ENCODE measurements around the gene FGFR2. TPM values are rescaled to one million over a fixed set of nuclear protein-coding genes. Genes with fewer than 3 reads are reported as not detected.
A peak's percentile ranks its signal among the peaks of the same experiment; 100 is the strongest.

FGFR2 gene
- total RNA-seq, 2 donors from 2014 or later = 56.0 to 78.1 TPM

DNA sequence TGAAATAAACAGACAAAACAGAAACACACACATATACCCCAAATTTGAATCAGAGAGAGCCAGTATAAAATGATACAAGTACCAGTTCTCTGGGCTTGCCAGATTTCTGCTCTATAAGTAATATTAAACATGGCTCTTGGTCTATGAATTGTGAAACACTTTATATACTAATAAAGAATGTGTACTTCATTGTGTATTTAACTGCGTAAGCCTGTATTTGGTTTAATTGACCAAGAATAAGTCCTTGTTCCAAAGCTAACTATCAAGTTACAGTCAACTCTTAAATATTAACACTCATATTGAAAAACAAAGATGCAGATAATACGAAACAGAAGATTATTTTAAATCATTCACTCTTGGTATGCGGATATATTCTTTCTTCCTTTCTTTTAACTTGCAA, 8.7 kb downstream of the FGFR2 start:
- 30 to 34% methylated on average over 3 of the region's 3 CpGs for WGBS, 2 donors
- H3K36me3 ChIP-seq (replicated peaks in 1 of 2; ENCODE audit: insufficient read depth in 1 of 2, low read depth in 2 of 2) = no peaks in the 10 kb centered on the region
- intact Hi-C loops (cut with DNase I) = no loop called here

DNA sequence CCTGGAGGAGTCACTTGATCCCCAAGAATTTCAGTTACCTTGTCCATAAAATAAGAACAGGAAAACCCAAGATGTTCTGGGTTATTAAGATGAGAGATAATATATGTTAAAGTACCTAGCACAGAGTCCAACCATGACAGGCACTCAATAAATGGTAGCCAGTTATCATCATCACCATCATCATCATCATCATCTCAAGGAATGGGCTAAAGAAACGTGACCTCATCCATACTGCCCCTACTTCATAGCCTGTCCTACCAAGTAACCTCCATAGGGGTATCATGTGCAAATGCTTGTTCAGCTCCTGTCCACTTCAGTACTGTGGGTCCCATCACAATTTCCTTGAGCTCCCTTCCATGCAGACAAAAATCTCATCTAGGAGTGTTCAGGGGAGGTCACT, 14.4 kb downstream of the FGFR2 start:
- Histone ChIP-seq H3K4me3 (no peak overlapping the region), H3K9me3 (no peaks in the 10 kb centered on the region), H3K27me3 (no peaks in the 10 kb centered on the region), H3K4me1 (peaks cover 16% of the 10 kb centered on the region), H3K36me3 (replicated peaks in 1 of 2; ENCODE audit: insufficient read depth in 1 of 2, low read depth in 2 of 2) (no peaks in the 10 kb centered on the region), H3K27ac (no peak overlapping the region)
- intact Hi-C loops (cut with DNase I) = no loop called here
- DNase-seq = no peak
- TF ChIP-seq POLR2A (IDR thresholded peaks at IDR 0.05) = no peak
- WGBS, 2 donors = 68 to 89% methylated on average over 1 of the region's 1 CpG
- no peak for ATAC-seq

More for the DNA sequence above, 8.7 kb downstream of the FGFR2 start:
- Histone ChIP-seq H3K27me3 (no peaks in the 10 kb centered on the region), H3K9me3 (no peaks in the 10 kb centered on the region), H3K27ac (peak overlapping the region in 2 of 4 donors; percentile 12 to 49), H3K4me1 (peaks cover 19% of the 10 kb centered on the region), H3K4me3 (no peak overlapping the region)
- ATAC-seq (no peak), DNase-seq (no peak)
- TF ChIP-seq POLR2A (IDR thresholded peaks at IDR 0.05) = no peak
- TF ChIP-seq, protein P1, sequence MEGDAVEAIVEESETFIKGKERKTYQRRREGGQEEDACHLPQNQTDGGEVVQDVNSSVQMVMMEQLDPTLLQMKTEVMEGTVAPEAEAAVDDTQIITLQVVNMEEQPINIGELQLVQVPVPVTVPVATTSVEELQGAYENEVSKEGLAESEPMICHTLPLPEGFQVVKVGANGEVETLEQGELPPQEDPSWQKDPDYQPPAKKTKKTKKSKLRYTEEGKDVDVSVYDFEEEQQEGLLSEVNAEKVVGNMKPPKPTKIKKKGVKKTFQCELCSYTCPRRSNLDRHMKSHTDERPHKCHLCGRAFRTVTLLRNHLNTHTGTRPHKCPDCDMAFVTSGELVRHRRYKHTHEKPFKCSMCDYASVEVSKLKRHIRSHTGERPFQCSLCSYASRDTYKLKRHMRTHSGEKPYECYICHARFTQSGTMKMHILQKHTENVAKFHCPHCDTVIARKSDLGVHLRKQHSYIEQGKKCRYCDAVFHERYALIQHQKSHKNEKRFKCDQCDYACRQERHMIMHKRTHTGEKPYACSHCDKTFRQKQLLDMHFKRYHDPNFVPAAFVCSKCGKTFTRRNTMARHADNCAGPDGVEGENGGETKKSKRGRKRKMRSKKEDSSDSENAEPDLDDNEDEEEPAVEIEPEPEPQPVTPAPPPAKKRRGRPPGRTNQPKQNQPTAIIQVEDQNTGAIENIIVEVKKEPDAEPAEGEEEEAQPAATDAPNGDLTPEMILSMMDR (IDR thresholded peaks at IDR 0.05) = no peak

DNA sequence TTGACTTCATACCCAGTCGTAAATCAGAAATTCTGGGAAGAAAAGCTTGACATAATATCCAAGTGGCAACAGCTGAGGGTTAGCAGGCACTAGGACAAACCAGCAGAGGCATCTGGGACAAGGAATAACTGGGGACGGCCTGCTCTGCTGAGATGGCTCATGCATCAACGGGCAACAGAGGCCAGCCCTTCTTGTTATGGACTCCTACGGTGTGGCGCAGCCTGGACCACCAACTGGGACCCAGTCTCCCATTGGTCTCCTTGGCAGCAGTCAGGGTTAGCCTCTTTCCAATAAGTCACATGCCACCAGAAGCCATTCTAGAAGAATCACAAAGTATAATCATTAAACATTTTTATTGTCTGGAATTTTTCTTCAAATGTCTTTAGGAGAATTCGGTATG, 15.0 kb downstream of the FGFR2 start:
- no peaks in the 10 kb centered on the region for H3K27me3 ChIP-seq
- H3K27ac ChIP-seq = peak overlapping the region in 1 of 4 donors; percentile 7
- ATAC-seq (no peak), DNase-seq (no peak)
- no peak overlapping the region for H3K4me3 ChIP-seq
- H3K9me3 ChIP-seq = no peaks in the 10 kb centered on the region
- no peaks in the 10 kb centered on the region for H3K36me3 ChIP-seq (replicated peaks in 1 of 2; ENCODE audit: insufficient read depth in 1 of 2, low read depth in 2 of 2)
- intact Hi-C loops (cut with DNase I) = no loop called here
- H3K4me1 ChIP-seq = peaks cover 22% of the 10 kb centered on the region
- 69 to 78% methylated on average over 6 of the region's 6 CpGs for WGBS, 2 donors
- TF ChIP-seq, protein P1 (IDR thresholded peaks at IDR 0.05) = no peak
- TF ChIP-seq POLR2A (IDR thresholded peaks at IDR 0.05) = no peak

DNA sequence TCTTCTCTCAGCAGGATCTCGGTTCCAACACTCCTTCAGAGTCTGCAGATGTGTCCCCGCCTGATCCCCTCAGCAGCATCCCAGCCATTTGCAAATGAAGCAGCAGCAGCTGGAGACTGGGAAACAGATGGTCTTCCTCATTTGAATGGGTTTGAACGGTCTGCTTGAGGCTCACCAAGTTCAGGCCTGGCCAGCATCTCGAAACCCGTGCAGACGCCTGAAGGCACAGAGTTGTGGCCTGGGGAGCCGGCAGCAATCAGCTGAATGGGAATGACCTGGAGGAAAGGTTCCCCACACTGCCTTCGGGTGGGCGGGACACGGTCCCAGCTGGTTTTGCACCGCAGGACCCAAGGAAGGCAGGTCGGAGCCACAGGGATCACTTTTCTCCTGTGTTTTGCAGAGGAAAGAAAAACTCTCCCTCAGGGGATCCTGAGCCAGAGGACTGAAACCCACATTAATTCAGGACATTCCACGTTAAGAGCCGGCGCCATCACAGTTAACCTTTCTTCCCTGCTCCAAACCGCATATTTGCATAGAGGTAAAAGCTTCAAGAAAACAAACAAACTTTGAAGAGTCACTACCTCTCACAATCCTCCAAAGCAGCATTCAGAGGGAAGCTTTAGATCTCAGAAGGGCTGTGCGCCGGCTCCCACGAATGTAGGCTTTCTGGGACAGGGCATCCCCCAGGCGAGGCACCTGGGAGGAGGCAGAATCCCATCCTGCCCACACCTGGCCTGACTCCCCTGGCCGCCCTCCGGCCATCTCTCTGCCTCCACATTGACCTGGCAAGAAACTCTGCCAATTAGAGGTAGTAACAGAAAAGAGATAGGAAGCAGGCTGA, 17.7 kb downstream of the FGFR2 start:
- Histone ChIP-seq H3K9me3 (no peaks in the 10 kb centered on the region), H3K4me3 (no peak overlapping the region), H3K27me3 (no peaks in the 10 kb centered on the region), H3K36me3 (replicated peaks in 1 of 2; ENCODE audit: insufficient read depth in 1 of 2, low read depth in 2 of 2) (no peaks in the 10 kb centered on the region), H3K4me1 (peaks cover 33% of the 10 kb centered on the region), H3K27ac (peak overlapping the region in 2 of 4 donors; percentile 33 to 36)
- ATAC-seq = no peak
- no peak for DNase-seq
- intact Hi-C loops (cut with DNase I) = no loop called here
- WGBS, 2 donors = 63 to 66% methylated on average over 17 to 22 of the region's 22 CpGs
- no peak for TF ChIP-seq POLR2A (IDR thresholded peaks at IDR 0.05)
- TF ChIP-seq, protein P1 (IDR thresholded peaks at IDR 0.05) = no peak

DNA sequence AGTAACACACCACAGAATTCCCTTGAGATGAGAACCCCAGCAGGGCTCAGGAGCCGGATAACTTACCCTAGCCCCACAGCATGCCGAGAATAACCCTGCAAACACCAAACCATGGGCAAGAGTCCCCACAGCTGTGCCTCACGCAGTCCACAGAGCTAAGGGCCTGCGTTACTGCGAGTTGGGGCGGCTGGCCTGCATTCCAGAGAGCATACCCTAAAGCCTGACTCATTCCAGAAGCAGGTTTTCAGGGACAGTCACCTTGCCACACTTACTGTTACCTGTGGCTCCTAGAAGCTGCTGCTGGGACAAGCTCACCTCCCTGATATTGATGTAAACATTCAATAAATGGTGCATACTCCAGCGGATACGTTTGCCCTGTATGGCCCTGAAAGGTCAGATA, 18.6 kb downstream of the FGFR2 start:
- H3K36me3 ChIP-seq (replicated peaks in 1 of 2; ENCODE audit: insufficient read depth in 1 of 2, low read depth in 2 of 2) = no peaks in the 10 kb centered on the region
- TF ChIP-seq, protein P1 (IDR thresholded peaks at IDR 0.05) = no peak
- no peak for TF ChIP-seq POLR2A (IDR thresholded peaks at IDR 0.05)
- no peak for DNase-seq
- 51 to 73% methylated on average over 4 to 8 of the region's 8 CpGs for WGBS, 2 donors
- H3K27ac ChIP-seq = peak overlapping the region in 2 of 4 donors; percentile 33 to 50
- H3K9me3 ChIP-seq = no peaks in the 10 kb centered on the region
- peaks cover 33% of the 10 kb centered on the region for H3K4me1 ChIP-seq
- no peak overlapping the region for H3K4me3 ChIP-seq
- no peaks in the 10 kb centered on the region for H3K27me3 ChIP-seq
- ATAC-seq = no peak
- intact Hi-C loops (cut with DNase I) = no loop called here
